Measurements from ENCODE around the gene OR10V1. TPM values are rescaled to one million over a fixed set of nuclear protein-coding genes. Genes with fewer than 3 reads are reported as not detected.

OR10V1 gene
- not detected in 2 replicates for total RNA-seq

GRCh38 chr11:59713745-59714144 is at the start of gene OR10V1:
OR10V1 (minus strand) TSS chr11:59713845; CDS start chr11:59713845, 0 bp downstream.

GRCh38 chr11:59754859-59755700 is 41.4 kb upstream of the OR10V1 start, which contains the start of gene STX3:
STX3 (plus strand) TSS chr11:59755376; CDS start chr11:59755606, 230 bp downstream.

GRCh38 chr11:59668950-59669610 is 44.6 kb downstream of the OR10V1 start, which contains the start of gene PATL1:
PATL1 (minus strand) TSS chr11:59669037; CDS start chr11:59668895, 142 bp downstream.

Other genes starting within 250 kb of the OR10V1 start
- gene OR4D10, start 240.5 kb downstream of the OR10V1 start, total RNA-seq, result not detected in 2 replicates
- gene OR4D11, start 210.3 kb downstream of the OR10V1 start, total RNA-seq, result not detected in 2 replicates
- not detected in 2 replicates for gene OR4D9, start 202.3 kb downstream of the OR10V1 start, total RNA-seq
- 17.0 and 22.2 TPM in 2 replicates for gene OSBP, start 98.1 kb downstream of the OR10V1 start, total RNA-seq
- gene PATL1, start 44.8 kb downstream of the OR10V1 start, total RNA-seq, result 9.2 and 16.3 TPM in 2 replicates
- 8.9 and 11.0 TPM in 2 replicates for gene STX3, start 41.5 kb upstream of the OR10V1 start, total RNA-seq
- 70.6 and 85.1 TPM in 2 replicates for gene MRPL16, start 96.9 kb upstream of the OR10V1 start, total RNA-seq
- not detected in 2 replicates for gene CBLIF, start 131.7 kb upstream of the OR10V1 start, total RNA-seq
- not detected in 2 replicates for gene TCN1, start 152.6 kb upstream of the OR10V1 start, total RNA-seq
- not detected in 2 replicates for gene OOSP3, start 164.9 kb upstream of the OR10V1 start, total RNA-seq
- not detected in 2 replicates for gene OOSP1, start 224.6 kb upstream of the OR10V1 start, total RNA-seq